GM12874 (cell line): ENCODE measurements around the gene AP2A1.

Experiments used
- TF ChIP-seq, protein P1 (sequence below): IDR thresholded peaks from 2 replicates; pipeline ENCODE4 v1.5.1; 2011; ENCODE audit warnings: low read depth, mild to moderate bottlenecking, control low read depth, low read length, moderate library complexity; ENCODE audit not compliant: insufficient read depth

The AP2A1 gene

DNA sequence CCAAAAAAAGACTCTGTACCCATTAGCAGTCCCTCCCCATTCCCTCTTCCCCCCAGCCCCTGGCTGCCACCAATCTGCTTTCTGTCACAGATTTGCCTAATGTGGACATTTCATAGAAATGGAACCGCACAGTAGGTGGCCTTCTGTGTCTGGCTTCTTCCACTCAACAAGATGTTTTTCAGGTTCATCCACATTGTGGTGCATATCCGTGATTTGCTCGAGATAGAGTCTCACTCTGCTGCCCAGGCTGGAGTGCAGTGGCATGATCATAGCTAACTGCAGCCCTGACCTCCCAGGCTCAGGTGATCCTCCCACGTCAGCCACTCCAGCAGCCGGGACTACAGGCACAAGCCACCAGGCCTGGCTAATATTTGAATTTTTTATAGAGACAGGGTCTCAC, 20.9 kb downstream of the AP2A1 start:
- TF ChIP-seq, protein P1, sequence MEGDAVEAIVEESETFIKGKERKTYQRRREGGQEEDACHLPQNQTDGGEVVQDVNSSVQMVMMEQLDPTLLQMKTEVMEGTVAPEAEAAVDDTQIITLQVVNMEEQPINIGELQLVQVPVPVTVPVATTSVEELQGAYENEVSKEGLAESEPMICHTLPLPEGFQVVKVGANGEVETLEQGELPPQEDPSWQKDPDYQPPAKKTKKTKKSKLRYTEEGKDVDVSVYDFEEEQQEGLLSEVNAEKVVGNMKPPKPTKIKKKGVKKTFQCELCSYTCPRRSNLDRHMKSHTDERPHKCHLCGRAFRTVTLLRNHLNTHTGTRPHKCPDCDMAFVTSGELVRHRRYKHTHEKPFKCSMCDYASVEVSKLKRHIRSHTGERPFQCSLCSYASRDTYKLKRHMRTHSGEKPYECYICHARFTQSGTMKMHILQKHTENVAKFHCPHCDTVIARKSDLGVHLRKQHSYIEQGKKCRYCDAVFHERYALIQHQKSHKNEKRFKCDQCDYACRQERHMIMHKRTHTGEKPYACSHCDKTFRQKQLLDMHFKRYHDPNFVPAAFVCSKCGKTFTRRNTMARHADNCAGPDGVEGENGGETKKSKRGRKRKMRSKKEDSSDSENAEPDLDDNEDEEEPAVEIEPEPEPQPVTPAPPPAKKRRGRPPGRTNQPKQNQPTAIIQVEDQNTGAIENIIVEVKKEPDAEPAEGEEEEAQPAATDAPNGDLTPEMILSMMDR = no peak

GRCh38 chr19:49788857-49789256, 22.1 kb downstream of the AP2A1 start:
- TF ChIP-seq, protein P1 = no peak

DNA sequence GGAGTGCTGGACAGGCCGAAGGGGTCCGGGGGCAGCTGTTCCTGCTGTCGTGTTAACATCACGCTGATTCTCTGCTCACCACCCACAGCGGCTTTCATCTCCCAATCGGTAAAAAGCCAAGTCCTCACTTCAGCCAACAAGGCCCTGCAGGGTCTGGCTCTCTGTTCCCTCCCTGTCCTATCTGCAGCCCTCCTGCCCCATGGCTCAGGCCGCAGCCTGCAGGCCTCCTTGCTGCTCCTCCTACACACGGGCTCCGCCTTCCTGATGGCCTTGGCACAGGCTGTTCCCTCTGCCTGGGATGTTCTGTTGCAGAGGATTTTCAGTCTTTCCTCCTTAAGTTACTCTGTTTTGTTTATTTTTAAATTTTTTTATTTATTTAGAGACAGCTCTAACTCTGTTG, 24.1 kb downstream of the AP2A1 start:
- TF ChIP-seq, protein P1 = no peak

GRCh38 chr19:49791776-49792445, 25.1 kb downstream of the AP2A1 start:
- TF ChIP-seq, protein P1 = no peak

DNA sequence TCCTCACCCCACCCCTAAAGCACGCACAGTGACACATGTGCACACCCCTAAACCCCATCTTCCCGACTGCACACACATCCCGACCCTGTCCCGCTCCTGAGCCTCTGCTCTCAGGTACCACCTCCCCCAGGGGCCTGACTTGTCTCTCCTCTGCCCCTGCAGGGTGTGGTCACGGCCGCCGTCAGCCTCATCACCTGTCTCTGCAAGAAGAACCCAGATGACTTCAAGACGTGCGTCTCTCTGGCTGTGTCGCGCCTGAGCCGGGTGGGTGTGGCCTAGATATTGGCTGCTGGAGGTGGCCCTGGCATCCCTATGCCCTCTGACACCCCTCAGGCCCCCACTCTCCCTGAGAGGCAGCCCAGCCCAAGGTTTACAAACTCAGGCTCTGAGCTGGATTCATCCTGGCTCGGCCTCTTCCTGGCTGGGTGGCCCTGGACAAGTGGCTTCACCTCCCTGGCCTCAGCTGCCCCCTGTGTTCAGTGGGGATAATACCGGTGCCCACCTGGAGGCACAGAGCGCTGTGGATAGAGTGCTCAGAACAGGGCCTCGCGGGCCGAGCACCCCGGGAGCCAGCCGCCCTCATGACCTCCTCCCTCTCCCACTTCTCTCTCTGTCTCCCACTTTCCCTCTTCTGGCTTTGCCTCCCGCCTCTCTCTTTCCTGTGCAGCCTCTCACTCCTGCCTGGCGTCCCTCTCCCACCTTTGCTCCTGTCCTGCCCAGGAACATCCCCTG, 26.2 kb downstream of the AP2A1 start:
- TF ChIP-seq, protein P1 = no peak

- TF ChIP-seq, protein P1 = no peak
These were observed 26.7 kb downstream of the AP2A1 start for GRCh38 chr19:49793561-49793840.

DNA sequence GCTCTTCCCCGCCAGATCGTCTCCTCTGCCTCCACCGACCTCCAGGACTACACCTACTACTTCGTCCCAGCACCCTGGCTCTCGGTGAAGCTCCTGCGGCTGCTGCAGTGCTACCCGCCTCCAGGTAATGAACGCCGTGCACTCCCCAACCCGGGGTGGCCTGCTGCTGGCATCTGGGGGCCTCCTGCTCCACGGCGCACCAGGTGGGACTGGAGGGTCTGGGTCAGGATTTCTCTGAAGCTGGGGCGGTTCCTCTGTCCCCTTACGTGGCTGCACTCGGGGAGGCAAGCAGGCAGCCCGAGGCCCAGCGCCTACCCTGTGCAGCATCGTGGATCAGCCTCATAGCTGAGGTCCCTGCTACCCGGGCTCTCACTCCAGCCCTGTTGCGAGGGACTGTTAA, 28.8 kb downstream of the AP2A1 start:
- TF ChIP-seq, protein P1 = no peak
